Keratinocyte (primary cell): ENCODE results near the gene CCNK. TPM values are rescaled to one million over a fixed set of nuclear protein-coding genes. Genes with fewer than 3 reads are reported as not detected.

Experiments used
- DNase-seq: peaks from one replicate; pipeline ENCODE4 v3.0.0-alpha.2; 2011; ENCODE audit warnings: low read depth, missing footprints, low spot score
- FAIRE-seq: peaks from 2 replicates; lab custom pipeline; 2011; peaks lifted over from hg19 to GRCh38; lab: Jason Lieb, UNC
- H2AFZ ChIP-seq: 2 replicates; pipeline ENCODE4 v1.6.0; 2012; ENCODE audit warnings: low read length, control low read depth, inconsistent platforms; ENCODE audit not compliant: control insufficient read depth
- H3K27ac ChIP-seq: 2 replicates; pipeline ENCODE4 v1.5.1; 2011; ENCODE audit warnings: low read length; ENCODE audit not compliant: control insufficient read depth, insufficient read depth
- H3K27me3 ChIP-seq: 3 replicates; pipeline ENCODE4 v1.6.0; 2011; ENCODE audit warnings: low read length; ENCODE audit not compliant: control insufficient read depth, insufficient read depth; ENCODE audit errors: extremely low read depth
- H3K36me3 ChIP-seq, 2 experiments: 2 replicates in 1 of 2; 3 replicates in 1 of 2; pipeline ENCODE4 v1.5.1; 2011; ENCODE audit warnings: low read length in 2 of 2, mild to moderate bottlenecking in 1 of 2; ENCODE audit not compliant: control insufficient read depth in 2 of 2, insufficient read depth in 2 of 2; ENCODE audit errors: extremely low read depth in 1 of 2
- H3K4me1 ChIP-seq: 3 replicates; pipeline ENCODE4 v1.5.1; 2011; ENCODE audit warnings: low read length; ENCODE audit not compliant: control insufficient read depth, insufficient read depth; ENCODE audit errors: extremely low read depth
- H3K4me2 ChIP-seq: 3 replicates; pipeline ENCODE4 v1.6.0; 2011; ENCODE audit warnings: low read depth, low read length; ENCODE audit not compliant: control insufficient read depth, insufficient read depth; ENCODE audit errors: extremely low read depth
- H3K4me3 ChIP-seq, 3 experiments: fragments of 200-600 bp in 1 of 3; sonication (generic) in 1 of 3; 2 replicates in 2 of 3; 3 replicates in 1 of 3; pipeline ENCODE4 v1.5.1; 2011 to 2016; ENCODE audit warnings: low read length in 3 of 3, mild to moderate bottlenecking in 3 of 3, control low read depth in 2 of 3, inconsistent platforms in 1 of 3, low read depth in 1 of 3, mixed read lengths in 1 of 3, mixed run types in 1 of 3, moderate library complexity in 1 of 3; ENCODE audit not compliant: control insufficient read depth in 2 of 3, insufficient read depth in 2 of 3; ENCODE audit errors: extremely low read depth in 1 of 3
- H3K79me2 ChIP-seq: 2 replicates; pipeline ENCODE4 v1.6.0; 2012; ENCODE audit warnings: low read length; ENCODE audit not compliant: control insufficient read depth, insufficient read depth
- H3K9ac ChIP-seq: 3 replicates; pipeline ENCODE4 v1.6.0; 2011; ENCODE audit warnings: low read length; ENCODE audit not compliant: control insufficient read depth, insufficient read depth; ENCODE audit errors: extremely low read depth
- H3K9me1 ChIP-seq: 3 replicates; pipeline ENCODE4 v1.6.0; 2011; ENCODE audit warnings: low read length; ENCODE audit not compliant: control insufficient read depth, insufficient read depth; ENCODE audit errors: extremely low read depth
- H3K9me3 ChIP-seq: 2 replicates; pipeline ENCODE4 v1.5.1; 2012; ENCODE audit warnings: low read depth, low read length; ENCODE audit not compliant: control insufficient read depth
- H4K20me1 ChIP-seq: 3 replicates; pipeline ENCODE4 v1.6.0; 2011; ENCODE audit warnings: low read length; ENCODE audit not compliant: control insufficient read depth, insufficient read depth; ENCODE audit errors: extremely low read depth
- EZH2 ChIP-seq: IDR thresholded peaks from one replicate; pipeline ENCODE4 v1.6.1; 2012; ENCODE audit warnings: inconsistent platforms, mild to moderate bottlenecking, low read length, moderate library complexity
- dilution Hi-C: fragments of 300-500 bp; cut with MboI; formaldehyde crosslinking; loops from one replicate; pipeline ENCODE4 v1.7.0; 2020; ENCODE audit warnings: low sequenced_read_pairs; ENCODE audit not compliant: extremely low pct_ligation_motif_present
- polyA plus RNA-seq, 5 experiments: library from polyadenylated mRNA; depleted of rRNA in 3 of 5; stranded (reverse) in 3 of 5; stranded (forward) in 1 of 5; unstranded in 1 of 5; fragments of >200 nt; gene quantifications; 1 replicate in 1 of 5; 2 replicates in 3 of 5; 3 replicates in 1 of 5; pipeline versions ENCODE4 v1.2.1 to v1.2.3, GENCODE V29; 2011 to 2012; ENCODE audit warnings: missing spikeins in 2 of 5, low read depth in 1 of 5, low replicate concordance in 1 of 5
- TF ChIP-seq, protein P1 (sequence below), 3 experiments: IDR thresholded peaks in 1 of 3; conservative IDR thresholded peaks in 1 of 3; optimal IDR thresholded peaks in 1 of 3; 2 replicates in 2 of 3; 3 replicates in 1 of 3; pipeline versions ENCODE3 to v1.5.1; 2011; ENCODE audit warnings: low read length in 3 of 3, mild to moderate bottlenecking in 3 of 3, moderate library complexity in 2 of 3, control low read depth in 1 of 3, inconsistent platforms in 1 of 3; ENCODE audit not compliant: insufficient read depth in 2 of 3; ENCODE audit errors: extremely low read depth in 1 of 3

Gene CCNK
- polyA plus RNA-seq, 1 donor (not counting 4 experiments of a cell fraction or from before 2014, with no cell fraction given): 12.8 TPM

- no peak for DNase-seq
- H3K27ac ChIP-seq: no peak overlapping the region
- no peak overlapping the region for H3K4me3 ChIP-seq
- H2AFZ ChIP-seq: no peak overlapping the region
- no peaks in the 10 kb centered on the region for H3K9me1 ChIP-seq
- no peaks in the 10 kb centered on the region for H3K79me2 ChIP-seq
- H3K36me3 ChIP-seq: peaks cover 13 to 19% of the 10 kb centered on the region in 2 experiments
- H4K20me1 ChIP-seq: peaks cover 5% of the 10 kb centered on the region
- FAIRE-seq: no peak
- no peaks in the 10 kb centered on the region for H3K27me3 ChIP-seq
- no peaks in the 10 kb centered on the region for H3K4me1 ChIP-seq
- TF ChIP-seq, protein P1, sequence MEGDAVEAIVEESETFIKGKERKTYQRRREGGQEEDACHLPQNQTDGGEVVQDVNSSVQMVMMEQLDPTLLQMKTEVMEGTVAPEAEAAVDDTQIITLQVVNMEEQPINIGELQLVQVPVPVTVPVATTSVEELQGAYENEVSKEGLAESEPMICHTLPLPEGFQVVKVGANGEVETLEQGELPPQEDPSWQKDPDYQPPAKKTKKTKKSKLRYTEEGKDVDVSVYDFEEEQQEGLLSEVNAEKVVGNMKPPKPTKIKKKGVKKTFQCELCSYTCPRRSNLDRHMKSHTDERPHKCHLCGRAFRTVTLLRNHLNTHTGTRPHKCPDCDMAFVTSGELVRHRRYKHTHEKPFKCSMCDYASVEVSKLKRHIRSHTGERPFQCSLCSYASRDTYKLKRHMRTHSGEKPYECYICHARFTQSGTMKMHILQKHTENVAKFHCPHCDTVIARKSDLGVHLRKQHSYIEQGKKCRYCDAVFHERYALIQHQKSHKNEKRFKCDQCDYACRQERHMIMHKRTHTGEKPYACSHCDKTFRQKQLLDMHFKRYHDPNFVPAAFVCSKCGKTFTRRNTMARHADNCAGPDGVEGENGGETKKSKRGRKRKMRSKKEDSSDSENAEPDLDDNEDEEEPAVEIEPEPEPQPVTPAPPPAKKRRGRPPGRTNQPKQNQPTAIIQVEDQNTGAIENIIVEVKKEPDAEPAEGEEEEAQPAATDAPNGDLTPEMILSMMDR (optimal IDR thresholded peaks at IDR 0.05 in 1 of 3, IDR thresholded peaks at IDR 0.05 in 1 of 3, conservative IDR thresholded peaks at IDR 0.05 in 1 of 3; ENCODE audit: extremely low read depth in 1 of 3, insufficient read depth in 2 of 3, low read length in 3 of 3): no peak
- TF ChIP-seq EZH2: no peak
- no peaks in the 10 kb centered on the region for H3K9me3 ChIP-seq
- no peak overlapping the region for H3K4me2 ChIP-seq
- dilution Hi-C loops: no loop called here
- no peak overlapping the region for H3K9ac ChIP-seq
These were observed 44.7 kb upstream of the CCNK start for GRCh38 chr14:99436247-99437180.

DNA sequence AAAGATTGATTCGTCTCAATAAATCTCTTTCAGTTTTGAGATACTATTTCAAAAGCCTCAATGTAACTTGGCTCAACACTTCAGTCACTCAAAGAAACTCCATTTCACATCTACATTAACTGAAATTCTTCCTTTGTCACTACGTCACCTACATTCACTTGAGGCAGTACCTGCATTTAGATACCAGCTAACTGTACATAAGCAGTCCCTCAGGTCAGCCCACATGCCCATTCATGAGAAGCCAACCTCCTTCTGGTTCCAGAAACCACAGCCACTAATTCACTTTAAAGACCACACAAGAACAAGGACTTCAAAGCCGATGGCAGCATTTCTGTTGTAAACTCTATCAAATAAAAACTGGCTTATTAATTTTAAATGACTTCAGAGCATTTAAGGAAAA is 43.5 kb upstream of the CCNK start:
- peaks cover 9 to 21% of the 10 kb centered on the region in 2 experiments for H3K36me3 ChIP-seq
- no peaks in the 10 kb centered on the region for H3K27me3 ChIP-seq
- DNase-seq (no peak), FAIRE-seq (peak; percentile 43)
- H2AFZ ChIP-seq: no peak overlapping the region
- no peak overlapping the region for H3K9ac ChIP-seq
- H3K4me2 ChIP-seq: no peak overlapping the region
- no peaks in the 10 kb centered on the region for H3K9me1 ChIP-seq
- H4K20me1 ChIP-seq: peaks cover 5% of the 10 kb centered on the region
- no peaks in the 10 kb centered on the region for H3K9me3 ChIP-seq
- no peaks in the 10 kb centered on the region for H3K79me2 ChIP-seq
- TF ChIP-seq EZH2: no peak
- TF ChIP-seq, protein P1 (optimal IDR thresholded peaks at IDR 0.05 in 1 of 3, IDR thresholded peaks at IDR 0.05 in 1 of 3, conservative IDR thresholded peaks at IDR 0.05 in 1 of 3; ENCODE audit: extremely low read depth in 1 of 3, insufficient read depth in 2 of 3, low read length in 3 of 3): no peak
- dilution Hi-C loops: no loop called here
- no peak overlapping the region for H3K27ac ChIP-seq
- H3K4me3 ChIP-seq: no peak overlapping the region
- no peaks in the 10 kb centered on the region for H3K4me1 ChIP-seq
